DOHH2 (cell line): ENCODE measurements around the gene INKA2.

Experiments
- CTCF ChIP-seq: fragments of 200-600 bp; sonication (generic); IDR thresholded peaks from one replicate; pipeline ENCODE4 v1.5.1; 2014; ENCODE audit warnings: antibody characterized with exemption, mild to moderate bottlenecking, low read depth, low read length; ENCODE audit not compliant: poor library complexity, severe bottlenecking
- EZH2phosphoT487 ChIP-seq: fragments of 200-600 bp; sonication (generic); IDR thresholded peaks from 2 replicates; pipeline ENCODE4 v1.6.1; 2017; ENCODE audit warnings: borderline replicate concordance, mild to moderate bottlenecking, antibody characterized with exemption, low read length, moderate library complexity, mixed read lengths

DNA sequence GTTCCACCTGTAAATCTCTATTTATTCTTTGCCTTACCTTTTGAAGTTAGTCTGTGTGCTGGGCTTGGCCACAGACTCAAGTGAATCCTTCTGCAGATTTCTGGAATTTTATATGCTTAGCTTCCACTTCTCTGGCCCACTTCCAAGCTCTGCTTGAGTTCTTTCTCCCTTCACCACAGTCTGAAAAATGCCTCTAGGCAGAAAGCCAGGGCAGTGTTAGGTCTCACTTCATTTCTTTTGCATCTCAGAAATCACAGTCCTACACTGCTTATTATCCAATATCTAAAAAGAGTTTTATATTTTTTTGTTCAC is 48.9 kb downstream of the INKA2 start:
- TF ChIP-seq CTCF (no peak), EZH2phosphoT487 (no peak)
